GM21367 (cell line): Measurements from ENCODE around the gene RBL2.

Experiments used
- ATAC-seq: cut with Tn5 transposase; IDR thresholded peaks from one replicate; pipeline ENCODE4 v1.9.1; 2021; ENCODE audit not compliant: unreplicated experiment

RBL2 gene

DNA sequence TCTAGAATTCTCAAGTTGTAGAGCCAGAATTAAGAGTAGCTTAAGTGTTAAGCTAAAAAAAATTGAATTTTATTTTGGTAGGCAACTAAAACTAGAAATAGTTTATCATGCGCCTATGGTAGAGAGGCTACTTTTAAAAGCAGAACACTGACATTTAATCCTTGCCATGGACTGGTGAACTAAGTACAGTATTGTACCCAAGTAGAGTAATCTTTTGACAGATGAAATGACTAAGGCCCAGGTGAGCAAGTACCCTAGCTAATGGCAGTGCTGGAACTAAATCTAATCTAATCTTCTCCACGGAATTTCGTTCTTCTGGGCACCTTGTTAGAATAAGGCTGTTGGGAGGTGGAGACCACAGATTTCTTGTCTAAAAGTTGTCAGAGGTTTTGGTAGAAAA, 11.8 kb downstream of the RBL2 start:
- ATAC-seq: no peak

DNA sequence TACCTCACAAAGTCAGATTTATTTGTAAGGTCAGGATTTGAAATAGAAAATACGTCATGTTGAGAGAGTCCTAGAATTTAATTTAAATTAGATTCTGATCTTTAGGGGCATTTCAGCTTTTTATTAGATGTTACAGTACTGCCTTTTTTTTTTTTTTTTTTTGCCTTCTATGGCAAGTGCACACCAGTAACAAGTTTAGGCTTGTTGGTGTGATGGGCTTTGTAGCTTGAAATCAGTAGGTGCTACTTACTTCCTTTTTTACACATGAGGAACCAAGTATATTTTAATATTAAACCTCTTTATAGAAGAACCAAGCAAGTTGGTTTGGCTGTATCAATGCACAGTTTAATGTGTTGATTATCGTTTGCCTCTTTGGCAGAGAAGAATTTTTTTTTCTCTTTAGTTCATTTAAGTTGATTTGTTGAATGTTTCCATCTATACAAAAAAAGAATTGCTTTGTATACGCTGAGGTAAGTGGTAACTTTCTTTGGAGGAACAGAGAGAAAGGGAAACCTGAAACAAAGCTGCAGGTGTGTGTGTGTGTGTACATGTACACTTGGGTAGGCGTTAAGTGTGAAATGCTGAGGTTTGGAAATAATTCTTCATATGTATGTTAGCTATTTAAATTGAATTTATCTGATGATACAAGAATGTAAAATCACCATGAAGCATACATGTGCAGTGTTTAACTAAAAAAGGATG, 15.7 kb downstream of the RBL2 start:
- ATAC-seq: no peak

DNA sequence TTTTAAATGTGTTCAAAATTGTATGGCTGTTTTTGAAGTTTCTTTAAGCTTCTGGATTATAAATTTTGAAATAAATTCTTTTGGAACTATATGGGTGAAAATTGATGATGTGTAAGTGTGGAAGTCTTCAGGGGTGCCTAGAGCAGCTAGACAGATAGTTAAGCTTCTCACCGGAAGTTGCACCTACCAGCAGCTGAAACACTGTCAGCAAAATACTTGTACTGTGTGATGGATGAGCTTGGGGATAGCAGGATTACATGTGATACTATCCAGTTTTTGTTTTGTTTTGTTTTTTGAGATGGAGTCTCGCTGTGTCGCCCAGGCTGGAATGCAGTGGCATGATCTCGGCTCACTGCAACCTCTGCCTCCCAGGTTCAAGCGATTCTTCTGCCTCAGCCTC, 19.7 kb downstream of the RBL2 start:
- no peak for ATAC-seq

DNA sequence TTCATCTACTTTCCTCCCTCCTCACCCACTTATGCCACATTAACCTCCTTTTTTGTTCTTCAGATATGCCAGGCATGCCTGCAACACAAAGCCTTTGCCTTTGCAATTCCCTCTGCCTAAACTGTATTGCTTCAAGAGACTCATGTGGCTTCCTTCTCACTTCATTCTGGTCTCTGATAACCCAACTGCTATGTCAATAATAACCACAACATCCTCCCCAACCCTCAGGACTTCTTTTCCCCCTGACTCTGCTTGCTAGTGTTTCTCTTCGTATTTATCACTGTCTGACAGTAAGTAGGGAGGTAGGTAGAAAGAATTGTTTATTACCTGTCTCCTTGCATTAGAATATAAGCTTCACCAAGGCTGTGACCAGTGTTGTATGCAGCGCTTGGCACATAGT, 22.4 kb downstream of the RBL2 start:
- ATAC-seq: no peak

DNA sequence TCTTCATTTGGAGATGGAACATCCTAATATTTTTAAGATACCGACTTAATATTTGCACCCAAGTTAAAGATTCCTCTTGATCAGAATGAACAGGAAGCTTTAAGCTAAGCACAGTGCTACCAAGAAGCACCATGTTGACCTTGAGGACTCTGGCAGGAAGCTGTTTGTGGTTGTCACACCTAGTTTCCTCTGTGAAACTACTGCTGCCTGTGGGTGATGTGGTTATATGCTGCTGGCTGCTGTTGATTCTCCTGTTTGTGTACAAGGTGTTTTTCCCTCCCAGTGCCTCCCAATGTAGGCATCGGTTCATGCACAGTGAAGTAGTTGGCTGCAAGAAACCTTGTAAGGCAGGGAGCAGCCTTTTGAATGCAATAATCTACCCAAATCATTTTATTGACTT, 23.4 kb downstream of the RBL2 start:
- ATAC-seq: peak; percentile 100

DNA sequence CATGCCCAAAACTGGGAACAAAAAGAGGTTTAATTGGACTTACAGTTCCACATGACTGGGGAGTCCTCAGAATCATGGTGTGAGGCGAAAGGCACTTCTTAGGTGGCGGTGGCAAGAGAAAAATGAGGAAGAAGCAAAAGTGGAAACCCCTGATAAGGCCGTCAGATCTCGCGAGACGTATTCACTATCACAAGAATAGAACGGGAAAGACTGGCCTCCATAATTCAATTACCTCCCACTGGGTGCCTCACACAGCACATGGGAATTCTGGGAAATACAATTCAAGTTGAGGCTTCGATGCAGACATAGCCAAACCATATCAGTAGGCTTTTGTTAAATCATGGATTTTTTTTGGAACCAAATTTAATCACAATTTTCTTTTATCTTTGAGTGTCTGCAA, 24.4 kb downstream of the RBL2 start:
- ATAC-seq: no peak

DNA sequence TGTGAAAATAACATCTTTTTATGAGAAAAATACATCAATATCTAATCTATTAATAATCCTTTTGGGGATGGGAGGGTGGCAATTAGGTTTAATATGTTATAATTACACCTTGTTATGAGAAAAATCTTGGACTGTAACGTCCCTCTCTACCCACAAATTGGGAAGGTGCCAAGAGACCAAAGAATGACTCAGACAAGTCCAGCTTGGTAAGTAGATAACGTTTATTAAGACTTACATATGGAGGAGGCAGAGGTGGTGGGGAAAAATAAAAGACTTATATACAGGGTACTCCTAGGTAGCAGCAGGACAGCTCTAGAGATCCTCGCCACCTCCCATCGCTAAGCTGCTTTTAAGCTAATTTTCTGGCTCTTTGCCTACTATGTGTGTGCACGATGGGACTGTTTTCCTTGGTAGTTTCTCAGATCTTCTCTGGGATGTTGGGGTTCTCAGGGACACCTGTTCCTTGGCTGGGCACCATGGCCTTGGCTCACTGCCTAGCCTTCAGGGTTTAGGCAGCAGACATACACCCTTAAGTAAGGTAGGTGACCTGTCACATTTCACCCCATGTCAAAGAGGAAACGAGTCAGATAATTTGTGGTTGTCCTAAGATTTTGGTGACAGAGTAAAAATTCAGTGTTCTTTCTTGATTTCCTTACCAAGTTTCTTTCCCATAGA, 31.5 kb downstream of the RBL2 start:
- ATAC-seq: no peak

DNA sequence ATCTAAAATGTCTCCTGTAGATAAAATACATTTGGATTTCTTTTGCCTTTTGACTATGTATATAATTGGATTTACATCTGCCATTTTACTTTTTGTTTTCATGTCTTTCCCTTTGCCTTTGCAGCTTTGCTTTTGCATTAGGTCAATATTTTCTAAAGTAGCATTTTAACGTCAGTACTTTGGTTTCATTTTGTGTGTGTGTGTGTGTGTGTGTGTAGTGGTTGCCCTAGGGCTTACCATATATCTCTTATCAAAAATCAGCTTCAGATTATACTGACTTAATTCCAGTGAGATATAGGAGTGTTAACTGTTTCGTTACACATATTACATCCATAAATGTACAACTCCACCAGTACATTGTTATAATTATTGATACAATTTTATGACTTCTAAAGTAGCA, 42.6 kb downstream of the RBL2 start:
- no peak for ATAC-seq

DNA sequence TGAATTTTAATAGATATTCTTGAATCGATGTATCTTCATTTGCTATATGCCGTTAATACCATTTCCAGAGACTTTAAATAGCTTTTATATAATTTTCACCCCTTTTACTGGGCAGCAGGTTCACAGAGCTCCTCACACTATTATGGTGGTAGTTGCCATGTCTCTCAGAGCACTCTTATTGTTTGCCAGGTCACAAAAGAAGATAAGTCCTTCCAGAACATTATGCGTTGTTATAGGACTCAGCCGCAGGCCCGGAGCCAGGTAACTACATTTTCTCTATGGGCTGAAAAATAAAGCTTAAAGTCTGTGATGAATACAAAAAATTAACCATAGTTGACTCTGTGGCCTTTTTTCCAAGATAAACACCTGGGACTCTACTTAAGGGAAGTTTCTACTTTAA, 44.7 kb downstream of the RBL2 start:
- ATAC-seq: no peak

DNA sequence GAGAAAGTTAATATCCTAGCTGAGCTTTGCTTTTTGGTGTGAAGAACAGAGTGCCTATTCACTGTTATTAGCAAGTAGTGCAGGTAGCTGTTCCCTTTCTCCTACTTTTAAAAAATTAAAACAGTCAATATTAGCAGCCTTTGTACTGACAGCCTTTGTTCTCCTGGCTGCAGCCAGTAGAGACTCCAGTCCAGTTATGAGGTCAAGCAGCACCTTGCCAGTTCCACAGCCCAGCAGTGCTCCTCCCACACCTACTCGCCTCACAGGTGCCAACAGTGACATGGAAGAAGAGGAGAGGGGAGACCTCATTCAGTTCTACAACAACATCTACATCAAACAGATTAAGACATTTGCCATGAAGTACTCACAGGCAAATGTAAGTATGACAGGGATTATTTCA, 46.1 kb downstream of the RBL2 start:
- ATAC-seq: no peak

DNA sequence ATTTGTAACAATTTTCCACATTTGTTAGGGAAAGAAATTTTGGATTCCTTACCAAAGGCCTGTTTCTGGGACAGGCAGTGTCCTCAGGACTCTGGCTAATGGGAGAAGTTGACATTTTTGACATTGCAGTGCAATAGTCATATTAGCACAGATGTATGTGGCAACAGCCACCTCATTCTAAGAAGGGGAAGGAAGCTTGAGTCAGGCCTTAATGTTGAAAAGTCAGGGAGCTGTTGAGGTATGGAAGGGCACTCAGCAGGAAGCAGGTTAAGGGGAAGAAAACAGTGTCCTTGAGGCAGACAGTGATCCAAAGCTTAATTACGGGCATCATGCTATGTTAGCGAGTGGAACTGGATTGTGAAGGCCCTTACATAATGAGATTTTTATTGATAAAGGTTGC, 47.9 kb downstream of the RBL2 start:
- ATAC-seq: no peak

DNA sequence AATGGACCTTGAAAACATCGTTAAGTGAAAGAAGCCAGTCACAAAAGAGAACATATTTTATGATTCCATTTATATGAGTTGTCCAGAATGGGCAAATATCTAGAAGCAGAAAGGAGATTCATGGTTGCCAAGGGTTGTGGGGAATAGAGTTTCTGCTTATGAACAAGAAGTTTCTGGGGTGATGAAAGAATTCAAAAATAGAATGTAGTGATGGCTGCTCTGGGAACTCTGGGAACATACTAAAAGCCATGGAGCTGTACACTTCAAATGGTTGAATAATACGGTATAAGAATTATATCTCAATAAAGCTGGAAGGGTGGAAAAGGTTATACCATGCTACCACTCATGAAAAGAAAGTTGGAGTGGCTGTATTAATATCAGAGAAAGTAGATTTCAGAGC, 50.3 kb downstream of the RBL2 start:
- ATAC-seq: no peak

DNA sequence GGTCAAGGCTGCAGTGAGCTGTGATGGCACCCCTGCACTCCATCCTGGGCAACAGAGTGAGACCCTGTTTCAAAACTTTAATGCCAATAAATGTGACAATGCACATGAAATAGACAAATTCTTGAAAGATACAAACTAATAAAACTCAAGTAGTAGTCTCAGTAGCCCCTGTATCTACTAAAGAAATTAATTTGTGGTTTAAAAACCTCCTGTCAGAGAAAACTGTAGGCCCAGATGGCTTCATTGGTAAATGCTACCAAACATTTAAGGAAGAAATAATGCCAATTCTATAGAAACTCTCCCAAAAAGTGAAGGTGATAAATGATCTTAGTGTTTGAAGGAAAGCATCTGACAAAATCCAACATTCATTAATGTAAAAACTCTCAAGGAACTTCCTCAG, 52.0 kb downstream of the RBL2 start:
- ATAC-seq: no peak

DNA sequence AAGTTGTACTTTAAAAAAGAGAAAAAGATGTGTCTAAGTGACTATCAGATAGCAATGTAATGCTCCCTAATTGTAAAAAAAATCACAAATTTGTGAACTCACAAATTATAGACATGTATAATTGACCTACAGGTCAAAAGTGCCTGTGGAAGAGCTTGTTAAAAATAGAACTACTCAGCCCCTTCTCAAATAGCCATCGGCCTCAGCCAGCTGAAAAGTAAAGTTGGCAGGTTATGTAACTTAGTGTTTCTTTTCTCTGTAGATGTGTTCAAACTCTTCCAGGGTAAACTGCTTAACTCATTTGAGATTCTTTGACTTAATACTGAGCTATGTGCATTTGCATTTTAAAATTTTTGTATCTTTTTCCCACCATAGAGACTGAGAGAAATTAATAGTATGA, 55.5 kb downstream of the RBL2 start:
- no peak for ATAC-seq

DNA sequence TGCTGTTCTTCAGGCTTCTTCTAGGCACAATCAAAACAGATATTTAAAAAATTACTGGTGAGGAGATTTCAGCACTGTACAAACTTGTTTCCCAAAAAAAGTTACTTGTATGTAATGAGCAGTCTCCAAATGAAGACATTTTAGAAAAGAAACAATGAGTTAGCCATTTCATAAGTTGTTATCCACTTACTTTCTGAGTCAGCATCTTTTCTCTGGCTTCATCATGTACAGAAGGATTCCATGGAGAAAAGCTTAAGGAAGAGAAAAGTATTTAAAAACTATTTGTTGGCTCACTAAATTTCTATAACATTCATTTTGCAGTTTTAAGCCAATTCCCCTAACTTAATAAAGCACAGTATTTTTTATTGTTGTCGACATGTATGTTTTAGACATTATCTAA, 58.2 kb downstream of the RBL2 start:
- no peak for ATAC-seq

DNA sequence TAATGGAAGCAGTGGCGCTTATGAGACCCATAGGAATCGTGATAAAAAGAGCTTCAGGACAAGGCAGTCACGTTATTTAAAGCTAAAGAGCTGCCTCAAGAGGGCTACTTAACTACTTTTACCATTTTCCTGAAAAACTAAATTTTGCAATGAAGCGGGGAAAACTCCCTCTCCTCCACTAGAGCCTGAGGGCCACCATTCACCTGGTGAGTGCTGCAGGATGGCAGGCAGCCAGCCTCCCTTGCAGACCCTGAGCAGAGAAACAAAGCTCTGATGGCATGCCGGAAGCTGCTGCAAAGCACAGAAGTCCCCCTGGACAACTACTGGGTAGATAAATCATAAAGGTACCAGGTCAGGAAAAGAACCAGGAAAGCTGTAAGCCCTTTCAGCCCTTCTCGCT, 60.4 kb downstream of the RBL2 start:
- ATAC-seq: no peak

DNA sequence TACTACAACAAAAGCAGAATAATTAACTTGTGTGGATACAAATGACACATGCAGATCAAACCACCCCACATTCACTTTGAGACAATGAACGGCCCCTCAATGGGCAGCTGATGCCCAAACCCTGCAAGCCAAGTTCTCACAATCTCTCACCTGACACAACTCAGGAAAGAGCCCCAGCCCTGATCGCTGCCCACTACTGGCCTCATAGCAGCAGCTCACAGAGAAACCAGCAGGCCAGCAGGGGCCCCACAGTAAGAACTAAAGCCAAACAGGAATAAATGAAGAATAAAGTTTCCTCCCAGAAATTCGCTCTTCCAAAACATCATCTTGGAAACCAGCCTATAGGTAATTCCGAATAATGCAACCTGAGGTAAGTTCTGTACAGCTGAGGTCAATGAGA, 61.1 kb downstream of the RBL2 start:
- no peak for ATAC-seq

DNA sequence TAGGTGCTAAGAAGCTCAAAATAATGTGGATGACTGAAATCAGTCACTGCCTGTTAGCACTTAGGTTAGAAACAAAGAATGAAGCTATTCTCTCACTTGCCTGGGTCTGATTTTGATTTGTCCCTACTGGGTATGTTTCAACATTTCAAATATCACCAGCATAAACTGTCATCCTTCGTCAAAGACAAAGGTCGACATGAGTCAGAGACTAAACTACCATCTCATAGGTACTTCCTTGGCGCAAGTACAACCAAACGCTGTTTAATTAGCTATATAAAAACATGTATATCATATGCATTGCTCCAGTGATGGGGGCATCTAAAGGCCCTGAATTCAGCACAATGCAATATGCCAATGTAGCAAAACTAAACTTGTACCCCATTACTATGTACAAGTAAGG, 64.7 kb downstream of the RBL2 start:
- ATAC-seq: no peak

DNA sequence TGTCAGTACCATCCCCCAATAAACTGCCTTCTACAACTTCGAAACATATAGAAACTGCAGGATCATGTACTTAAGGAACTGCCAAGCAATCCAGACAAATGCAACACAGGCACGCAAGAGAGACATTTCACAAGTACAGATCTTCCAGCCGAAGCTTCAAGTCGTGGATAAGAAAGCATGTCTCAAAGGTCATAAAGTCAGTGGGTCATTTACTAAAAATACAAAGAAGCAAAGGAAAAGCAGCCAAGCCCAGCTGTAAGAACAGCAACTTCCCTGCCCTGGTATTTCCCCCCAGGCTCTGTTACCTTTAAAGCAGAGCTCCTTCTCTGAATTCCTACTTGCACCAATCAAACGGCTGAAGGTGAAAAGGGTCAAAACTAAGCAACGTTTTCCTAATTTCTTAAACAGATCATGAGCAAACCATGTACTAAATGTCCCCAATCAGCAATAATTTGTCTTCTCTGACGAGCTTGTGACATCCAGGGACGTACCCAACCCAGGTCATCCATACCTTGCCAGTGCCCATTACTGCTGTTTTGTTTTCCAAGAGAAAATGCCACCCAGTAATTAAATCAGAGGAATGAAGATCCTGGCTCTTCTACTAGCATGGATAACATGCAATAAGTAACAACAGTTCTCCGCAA, 67.1 kb downstream of the RBL2 start:
- no peak for ATAC-seq

DNA sequence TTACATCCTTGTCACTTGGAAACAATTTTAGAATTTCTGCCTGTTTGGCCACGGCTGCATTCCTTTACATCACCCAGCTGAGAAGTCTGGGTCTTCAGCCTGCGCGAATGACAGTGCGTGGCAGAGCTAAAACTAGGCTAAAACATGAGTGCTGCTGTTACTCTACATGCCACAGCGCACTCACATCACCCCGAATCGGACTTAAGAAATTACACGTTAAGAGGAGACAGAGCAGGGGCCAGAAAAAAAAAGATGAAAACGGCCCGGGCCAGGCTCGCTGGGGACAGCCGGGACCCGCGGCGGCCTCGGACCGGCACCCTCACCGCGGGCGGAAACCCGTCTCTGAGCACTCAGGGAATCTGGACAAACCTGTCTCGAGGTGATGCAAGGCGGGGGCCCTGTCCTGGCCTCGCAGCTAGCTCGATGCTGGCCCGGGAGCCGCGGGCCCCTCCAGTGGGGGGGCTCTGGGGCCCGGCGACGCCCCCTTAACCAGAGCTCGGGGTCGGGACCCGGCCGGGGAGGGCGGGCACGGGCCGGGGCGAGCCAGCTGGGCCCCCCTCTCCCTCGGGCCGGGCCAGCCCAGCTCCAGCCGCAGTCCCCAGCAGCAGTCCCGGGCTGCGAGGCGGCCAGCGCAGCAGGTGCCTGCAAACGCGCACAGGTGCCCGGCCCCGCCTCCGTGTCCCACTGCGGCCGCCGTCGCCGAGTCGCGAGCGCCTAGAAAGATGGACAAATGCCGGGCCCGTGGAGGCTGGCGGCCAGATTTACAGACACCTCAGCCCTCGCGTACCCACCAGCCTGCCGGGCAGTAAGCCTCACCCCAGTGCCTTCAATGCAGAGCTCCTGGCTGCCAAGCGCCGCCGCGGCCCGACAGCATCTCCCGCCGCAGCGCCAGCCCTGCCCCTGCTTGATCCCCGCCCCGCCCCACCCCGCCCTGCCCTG, 68.3 kb downstream of the RBL2 start, which contains the start of gene AKTIP:
Gene AKTIP (minus strand): TSS at position 879 of the 939 bp plus-strand sequence. CDS start 2,950 bp downstream, outside the sequence.
- ATAC-seq: peak; percentile 18

DNA sequence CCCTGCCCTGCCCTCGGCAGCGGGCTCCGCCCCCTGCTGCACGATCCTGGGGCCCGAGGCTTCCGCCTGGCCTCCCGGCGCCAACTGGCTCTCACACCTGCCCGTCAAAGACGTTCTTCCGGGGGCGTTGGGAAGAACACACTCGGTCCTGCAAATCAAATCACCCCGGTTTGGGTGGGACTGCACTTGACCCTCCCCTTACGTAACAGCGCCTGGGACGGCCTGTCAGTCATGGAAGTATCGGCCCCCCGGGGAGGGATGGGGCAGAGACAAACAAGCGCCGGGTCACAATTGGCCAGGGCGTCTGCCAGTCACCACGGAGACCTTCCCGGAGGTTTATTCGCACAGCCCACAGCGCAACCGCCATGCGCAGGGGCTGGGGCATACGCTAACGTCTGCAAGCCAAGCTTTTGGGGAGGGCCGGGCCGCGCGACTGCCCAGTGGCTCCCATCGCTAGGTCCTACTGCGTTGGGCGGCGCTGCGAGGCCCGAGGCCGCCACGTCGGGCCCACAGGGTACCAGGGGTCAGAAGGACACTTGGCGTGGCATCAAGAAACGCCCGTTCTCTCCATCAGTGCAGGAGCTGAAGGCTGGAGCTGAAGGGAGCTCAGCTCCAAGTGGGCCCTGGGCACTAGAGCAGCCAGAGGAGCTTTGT, 69.1 kb downstream of the RBL2 start:
- peak; percentile 94 for ATAC-seq
